ENCODE data around the gene C1QTNF9.

DNA sequence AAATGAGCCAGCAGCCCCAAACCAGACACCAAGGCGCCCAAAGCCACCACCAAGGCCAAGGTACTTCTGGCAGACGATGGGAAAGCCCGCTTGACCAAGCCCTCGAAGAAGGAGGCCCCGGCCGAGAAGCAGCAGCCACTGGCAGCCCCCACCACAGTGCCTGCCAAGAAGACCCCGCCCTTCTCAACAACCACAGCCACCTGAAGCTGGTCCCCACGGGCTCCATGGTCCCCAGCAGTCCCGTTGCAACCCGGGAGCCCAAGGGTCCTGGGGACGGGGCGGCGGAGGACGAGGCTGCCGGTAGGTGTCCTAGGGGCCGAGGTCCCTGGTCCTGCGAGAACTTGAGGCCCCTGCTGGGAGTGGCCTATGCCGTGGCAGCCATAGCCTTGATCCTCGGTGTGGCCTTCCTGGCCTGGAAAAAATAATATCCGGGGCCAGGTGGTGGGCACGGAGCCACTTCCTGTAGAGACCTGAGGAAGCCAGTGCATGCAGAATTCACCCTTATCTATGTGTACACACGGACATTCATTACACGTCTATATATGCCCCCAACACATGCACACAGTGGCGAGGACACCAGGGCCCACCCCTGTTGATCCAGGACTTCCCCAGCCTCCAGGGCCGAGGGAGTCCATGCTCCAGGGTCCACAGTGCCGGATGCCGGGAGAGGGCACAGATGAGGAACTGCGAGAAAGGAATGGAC, 13.8 kb downstream of the C1QTNF9 start:
- no peak for TF ChIP-seq POLR2A (IDR thresholded peaks at IDR 0.05; ENCODE audit: low read length)
- no peak for TF ChIP-seq GATA1 (IDR thresholded peaks at IDR 0.05; ENCODE audit: low read depth, low read length)
